ENCODE measurements around the gene LSP1.

DNA sequence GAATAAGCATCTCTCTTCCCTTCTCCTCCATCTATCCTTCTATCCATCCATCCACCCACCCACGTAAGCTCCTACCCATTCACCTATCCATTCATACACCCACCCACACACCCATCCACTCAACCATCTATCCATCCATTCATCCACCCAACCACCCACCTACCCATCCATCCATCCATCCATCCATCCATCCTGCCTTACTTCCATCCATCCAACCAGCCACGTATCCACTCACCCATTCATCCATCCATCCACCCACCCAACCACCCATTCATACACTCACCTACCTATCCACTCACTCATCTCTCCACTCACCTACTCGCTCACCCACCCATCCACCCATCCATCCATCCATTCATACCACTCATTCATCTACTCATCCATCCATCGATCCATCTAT, 79.8 kb downstream of the LSP1 start:
- TF ChIP-seq, protein P1, sequence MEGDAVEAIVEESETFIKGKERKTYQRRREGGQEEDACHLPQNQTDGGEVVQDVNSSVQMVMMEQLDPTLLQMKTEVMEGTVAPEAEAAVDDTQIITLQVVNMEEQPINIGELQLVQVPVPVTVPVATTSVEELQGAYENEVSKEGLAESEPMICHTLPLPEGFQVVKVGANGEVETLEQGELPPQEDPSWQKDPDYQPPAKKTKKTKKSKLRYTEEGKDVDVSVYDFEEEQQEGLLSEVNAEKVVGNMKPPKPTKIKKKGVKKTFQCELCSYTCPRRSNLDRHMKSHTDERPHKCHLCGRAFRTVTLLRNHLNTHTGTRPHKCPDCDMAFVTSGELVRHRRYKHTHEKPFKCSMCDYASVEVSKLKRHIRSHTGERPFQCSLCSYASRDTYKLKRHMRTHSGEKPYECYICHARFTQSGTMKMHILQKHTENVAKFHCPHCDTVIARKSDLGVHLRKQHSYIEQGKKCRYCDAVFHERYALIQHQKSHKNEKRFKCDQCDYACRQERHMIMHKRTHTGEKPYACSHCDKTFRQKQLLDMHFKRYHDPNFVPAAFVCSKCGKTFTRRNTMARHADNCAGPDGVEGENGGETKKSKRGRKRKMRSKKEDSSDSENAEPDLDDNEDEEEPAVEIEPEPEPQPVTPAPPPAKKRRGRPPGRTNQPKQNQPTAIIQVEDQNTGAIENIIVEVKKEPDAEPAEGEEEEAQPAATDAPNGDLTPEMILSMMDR (IDR thresholded peaks at IDR 0.05): no peak
- TF ChIP-seq POLR2A (IDR thresholded peaks at IDR 0.05): no peak
